K562 (cell line): ENCODE measurements around the gene APP. TPM values are rescaled to one million over a fixed set of nuclear protein-coding genes. Genes with fewer than 3 reads are reported as not detected.

ENCODE experiments used
- ATAC-seq: fragments of 200-7000 bp; cut with Tn5 transposase; 3 replicates; pipeline ENCODE4 v1.9.1; 2020; ENCODE audit warnings: moderate library complexity
- BruUV-seq: library from RNA; stranded (reverse); fragments of 400-500 nt; replicated peaks from 2 replicates; lab custom pipeline; 2021; lab: Mats Ljungman, UMichigan
- CTCF ChIA-PET: fragments of 300-600 bp; formaldehyde crosslinking; extraction: SDS; loops from one replicate; lab custom pipeline; 2021; ENCODE audit warnings: low intra/inter-chr PET ratio; lab: Yijun Ruan, JAX
- POLR2A ChIA-PET: fragments of 300-600, 350-650 bp; sonication (Branson Sonifier 250); formaldehyde crosslinking; extraction: SDS; loops from one replicate; lab custom pipeline; 2021; ENCODE audit warnings: antibody characterized with exemption, inconsistent platforms; lab: Yijun Ruan, JAX
- DNase-seq, 4 experiments: peaks; one replicate each; pipeline versions ENCODE4 v3.0.0 to v3.0.0-alpha.2; 2011 to 2018; ENCODE audit warnings: low spot score in 3 of 4, mixed read lengths in 3 of 4; ENCODE audit errors: extremely low read depth in 1 of 4
- FAIRE-seq: peaks from 2 replicates; lab custom pipeline; 2011; peaks lifted over from hg19 to GRCh38; lab: Jason Lieb, UNC
- H2AFZ ChIP-seq: 2 replicates; pipeline ENCODE4 v1.6.0; 2011; ENCODE audit warnings: low read depth, low read length, control low read depth, inconsistent platforms
- H3K27ac ChIP-seq: fragments of 200-600 bp; 3 replicates; pipeline ENCODE4 v1.8.0; 2011; ENCODE audit warnings: low read depth, mild to moderate bottlenecking, control low read depth, inconsistent platforms, low read length, moderate library complexity, mixed read lengths; ENCODE audit errors: extremely low read depth
- H3K27me3 ChIP-seq, 2 experiments: fragments of 300-600 bp in 1 of 2; 2 replicates in 1 of 2; 3 replicates in 1 of 2; pipeline versions ENCODE4 v1.6.0 to v1.8.0; 2011; ENCODE audit warnings: inconsistent platforms in 2 of 2, low read length in 2 of 2, mild to moderate bottlenecking in 1 of 2, mixed read lengths in 1 of 2, moderate library complexity in 1 of 2; ENCODE audit not compliant: control insufficient read depth in 2 of 2, insufficient read depth in 2 of 2
- H3K36me3 ChIP-seq: fragments of 300-600 bp; 3 replicates; pipeline ENCODE4 v1.8.0; 2011; ENCODE audit warnings: mild to moderate bottlenecking, low read length, inconsistent platforms; ENCODE audit not compliant: control insufficient read depth, insufficient read depth
- H3K4me1 ChIP-seq, 2 experiments: fragments of 200-600 bp in 1 of 2; replicated peaks in 1 of 2; 2 replicates in 1 of 2; 3 replicates in 1 of 2; pipeline versions ENCODE4 v1.5.1 to v1.8.0; 2011; ENCODE audit warnings: inconsistent platforms in 2 of 2, low read length in 2 of 2, mild to moderate bottlenecking in 1 of 2, mixed read lengths in 1 of 2, moderate library complexity in 1 of 2; ENCODE audit not compliant: control insufficient read depth in 2 of 2, insufficient read depth in 2 of 2
- H3K4me2 ChIP-seq: 2 replicates; pipeline ENCODE4 v1.6.1; 2011; ENCODE audit warnings: low read length, control low read depth, inconsistent platforms, mixed read lengths; ENCODE audit not compliant: insufficient read depth
- H3K4me3 ChIP-seq: fragments of 200-600 bp; sonication (generic), shearing (Covaris generic); 2 replicates; pipeline ENCODE4 v1.5.1; 2016; ENCODE audit warnings: control low read depth, inconsistent platforms
- H3K79me2 ChIP-seq: fragments of 200-600 bp; 3 replicates; pipeline ENCODE4 v1.8.0; 2011; ENCODE audit warnings: low read length, inconsistent platforms; ENCODE audit not compliant: control insufficient read depth, insufficient read depth
- H3K9ac ChIP-seq, 2 experiments: 2 replicates each; pipeline versions ENCODE4 v1.6.0 to v1.6.1; 2011; ENCODE audit warnings: low read depth in 2 of 2, low read length in 2 of 2, control low read depth in 1 of 2, inconsistent platforms in 1 of 2, mild to moderate bottlenecking in 1 of 2, mixed read lengths in 1 of 2; ENCODE audit not compliant: insufficient read depth in 1 of 2
- H3K9me1 ChIP-seq: one replicate; pipeline ENCODE4 v1.6.0; 2011; ENCODE audit warnings: inconsistent platforms, mild to moderate bottlenecking, low read length, moderate library complexity; ENCODE audit not compliant: control insufficient read depth, insufficient read depth
- H3K9me3 ChIP-seq: replicated peaks from 2 replicates; pipeline ENCODE4 v1.5.1; 2011; ENCODE audit warnings: low read depth, low read length, inconsistent platforms; ENCODE audit not compliant: control insufficient read depth, insufficient read depth
- H4K20me1 ChIP-seq: replicated peaks from 2 replicates; pipeline ENCODE4 v1.6.1; 2011; ENCODE audit warnings: low read length, inconsistent platforms, mixed read lengths; ENCODE audit not compliant: control insufficient read depth, insufficient read depth
- ASH1L ChIP-seq: fragments of 450-650 bp; IDR thresholded peaks from 2 replicates; pipeline ENCODE4 v1.6.1; 2018; ENCODE audit warnings: borderline replicate concordance, mild to moderate bottlenecking, low read depth; ENCODE audit not compliant: partially characterized antibody
- ATF1 ChIP-seq, 2 experiments: fragments of 450-650 bp in 1 of 2; IDR thresholded peaks; 2 replicates each; pipeline ENCODE4 v1.6.1; 2016; ENCODE audit warnings: missing compliant biosample characterization in 1 of 2, missing genetic modification characterization in 1 of 2
- CBX1 ChIP-seq: sonication (generic); IDR thresholded peaks from 2 replicates; pipeline ENCODE4 v1.6.1; 2016; ENCODE audit warnings: antibody characterized with exemption, low read depth, mild to moderate bottlenecking
- CHD2 ChIP-seq: IDR thresholded peaks from 2 replicates; pipeline ENCODE4 v1.6.1; 2011; ENCODE audit warnings: low read depth, low read length
- EHMT2 ChIP-seq: fragments of 450-650 bp; IDR thresholded peaks from 2 replicates; pipeline ENCODE4 v1.6.1; 2018; ENCODE audit warnings: antibody characterized with exemption
- ELF1 ChIP-seq: fragments of 200-800 bp; sonication (Bioruptor generic); IDR thresholded peaks from 2 replicates; pipeline ENCODE4 v1.6.1; 2016; ENCODE audit warnings: missing genetic modification characterization, missing compliant biosample characterization
- PHF21A ChIP-seq: fragments of 450-650 bp; IDR thresholded peaks from 2 replicates; pipeline ENCODE4 v1.6.1; 2017; ENCODE audit warnings: low read depth, borderline replicate concordance
- RCOR1 ChIP-seq, 2 experiments: IDR thresholded peaks; 2 replicates each; pipeline ENCODE4 v1.6.1; 2012; ENCODE audit warnings: low read depth in 2 of 2, low read length in 2 of 2, borderline replicate concordance in 1 of 2, improper control_type of control experiment in 1 of 2
- THRAP3 ChIP-seq: fragments of 450-650 bp; IDR thresholded peaks from 2 replicates; pipeline ENCODE4 v1.6.1; 2016; ENCODE audit warnings: mild to moderate bottlenecking, inconsistent platforms, borderline replicate concordance
- ZNF551 ChIP-seq: fragments of 250-450 bp; sonication (Bioruptor Pico); IDR thresholded peaks from 2 replicates; pipeline ENCODE4 v1.5.0; 2021; ENCODE audit warnings: mild to moderate bottlenecking, moderate library complexity
- WGBS: fragments of 100-300 bp; shearing (Covaris generic); methylation state at CpG from one replicate; pipeline ENCODE4 v1.1.6; 2016; ENCODE audit warnings: low coverage, mixed read lengths; ENCODE audit not compliant: insufficient coverage; ENCODE audit errors: missing lambda C conversion rate; 5-methylcytosine and 5-hydroxymethylcytosine counted together
- in situ Hi-C: fragments of 300-500 bp; cut with MboI; formaldehyde crosslinking; loops from 4 replicates; pipeline ENCODE4 v1.15.0; 2018; ENCODE audit warnings: inconsistent platforms, mixed read lengths
- intact Hi-C: fragments of 100-400 bp; cut with micrococcal nuclease; formaldehyde crosslinking; loops from 2 replicates; pipeline ENCODE4 v1.14.2; 2022
- polyA plus RNA-seq, 8 experiments: library from polyadenylated mRNA; depleted of rRNA in 4 of 8; stranded (reverse) in 5 of 8; unstranded in 3 of 8; fragments of >200 nt; fragmentation: Nextera tagmentation in 2 of 8; fragmentation: Illumina TruSeq in 1 of 8; extraction: Ambion mirVana in 2 of 8; extraction: Trizol in 1 of 8; gene quantifications; 2 replicates each; pipeline versions ENCODE4 v1.2.1 to v1.2.3, GENCODE V29; 2011 to 2014; ENCODE audit warnings: inconsistent platforms in 1 of 8, missing spikeins in 1 of 8
- total RNA-seq, 7 experiments: library from RNA; depleted of rRNA in 6 of 7; stranded (reverse); fragments of >200 nt in 6 of 7; fragmentation: Illumina TruSeq in 2 of 7; extraction: Trizol in 2 of 7; gene quantifications; 2 replicates each; pipeline versions ENCODE4 v1.2.1 to v1.2.3, GENCODE V29; 2011 to 2021; ENCODE audit warnings: low replicate concordance in 1 of 7
- TF ChIP-seq, protein P1 (sequence below): fragments of 450-650 bp; IDR thresholded peaks from 2 replicates; pipeline ENCODE4 v1.6.1; 2017; ENCODE audit warnings: mild to moderate bottlenecking, moderate library complexity
- TF ChIP-seq, protein P2 (sequence below): sonication (generic); formaldehyde crosslinking; IDR thresholded peaks from 2 replicates; pipeline ENCODE4 v1.8.1; 2023; ENCODE audit warnings: mild to moderate bottlenecking, missing genetic modification reagents
- TF ChIP-seq, protein P3 (sequence below): sonication (generic); formaldehyde crosslinking; IDR thresholded peaks from 2 replicates; pipeline ENCODE4 v1.8.1; 2023; ENCODE audit warnings: mild to moderate bottlenecking, missing genetic modification reagents, moderate library complexity
- TF ChIP-seq, protein P4 (sequence below): sonication (generic); formaldehyde crosslinking; IDR thresholded peaks from 2 replicates; pipeline ENCODE4 v1.8.0; 2022; ENCODE audit warnings: mild to moderate bottlenecking, missing genetic modification reagents

The APP gene
- total and polyA plus RNA-seq, 9 of the 15 experiments (the other 6 are each of a cell fraction or from before 2014, with no cell fraction given) = 0.01 to 1.5 (median 0.16) TPM; not detected in 5

DNA sequence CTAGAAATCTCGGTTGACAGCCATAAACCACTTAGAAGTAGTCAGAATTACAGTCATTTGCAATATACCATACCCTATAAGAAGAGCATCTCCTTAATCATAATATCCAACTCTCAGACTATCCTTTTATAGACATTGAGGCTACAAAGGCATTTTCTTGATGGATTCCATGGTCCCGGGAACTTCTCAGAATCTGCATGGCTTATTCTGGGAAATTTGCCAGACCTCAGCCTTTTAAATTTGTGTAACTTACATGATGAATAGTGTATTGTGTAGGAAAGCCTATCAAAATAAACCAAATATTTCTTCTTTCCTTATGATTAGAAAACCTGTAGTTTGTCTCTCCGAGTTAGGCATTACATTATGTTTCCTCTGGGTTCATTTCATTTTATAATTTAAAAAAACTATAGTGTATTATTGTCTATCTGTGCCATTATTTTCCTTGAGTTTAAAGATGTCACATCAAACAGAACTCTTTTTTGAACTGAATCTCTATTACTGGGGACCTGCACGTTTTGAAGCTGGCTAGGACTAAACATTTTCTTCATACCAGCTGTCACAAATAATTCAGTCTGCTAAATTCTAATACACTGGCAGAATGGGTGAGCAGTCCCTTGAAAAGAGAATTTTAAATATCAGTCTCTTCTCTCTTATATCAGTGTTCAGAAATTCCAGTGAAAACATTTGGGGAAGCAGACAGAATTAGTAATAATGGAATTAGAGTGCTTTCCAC lies 332.9 kb downstream of the APP start:
- H3K4me2 ChIP-seq = no peak overlapping the region
- BruUV-seq = no TSS peak
- H3K27ac ChIP-seq = no peak overlapping the region
- POLR2A ChIA-PET = no interaction called here
- no peak for DNase-seq
- no peaks in the 10 kb centered on the region for H4K20me1 ChIP-seq
- ATAC-seq = no peak
- no peaks in the 10 kb centered on the region for H3K79me2 ChIP-seq
- H3K9ac ChIP-seq = no peak overlapping the region
- intact Hi-C loops = no loop called here
- H3K27me3 ChIP-seq = no peaks in the 10 kb centered on the region; a peak in 1 of 5 replicates
- no peak overlapping the region for H2AFZ ChIP-seq
- no peak for FAIRE-seq
- CTCF ChIA-PET = no interaction called here
- in situ Hi-C loops = no loop called here
- no peaks in the 10 kb centered on the region for H3K36me3 ChIP-seq
- H3K4me3 ChIP-seq = no peak overlapping the region
- WGBS = 0% methylated on average over 4 of the region's 4 CpGs
- H3K9me3 ChIP-seq = no peaks in the 10 kb centered on the region
- H3K4me1 ChIP-seq = no peaks in the 10 kb centered on the region
- no peaks in the 10 kb centered on the region for H3K9me1 ChIP-seq
- TF ChIP-seq CBX1 (no peak), PHF21A (no peak), THRAP3 (no peak), RCOR1 (IDR thresholded peaks at IDR 0.05; ENCODE audit: borderline replicate concordance in 1 of 2, low read depth in 2 of 2, low read length in 2 of 2) (no peak), ELF1 (tag) (no peak), ASH1L (no peak), CHD2 (no peak), EHMT2 (no peak), ATF1 (CRISPR knock-in tag; IDR thresholded peaks at IDR 0.05) (no peak), ATF1 (tag; IDR thresholded peaks at IDR 0.05) (no peak), ZNF551 (CRISPR knock-in tag) (no peak)
- TF ChIP-seq, protein P1, sequence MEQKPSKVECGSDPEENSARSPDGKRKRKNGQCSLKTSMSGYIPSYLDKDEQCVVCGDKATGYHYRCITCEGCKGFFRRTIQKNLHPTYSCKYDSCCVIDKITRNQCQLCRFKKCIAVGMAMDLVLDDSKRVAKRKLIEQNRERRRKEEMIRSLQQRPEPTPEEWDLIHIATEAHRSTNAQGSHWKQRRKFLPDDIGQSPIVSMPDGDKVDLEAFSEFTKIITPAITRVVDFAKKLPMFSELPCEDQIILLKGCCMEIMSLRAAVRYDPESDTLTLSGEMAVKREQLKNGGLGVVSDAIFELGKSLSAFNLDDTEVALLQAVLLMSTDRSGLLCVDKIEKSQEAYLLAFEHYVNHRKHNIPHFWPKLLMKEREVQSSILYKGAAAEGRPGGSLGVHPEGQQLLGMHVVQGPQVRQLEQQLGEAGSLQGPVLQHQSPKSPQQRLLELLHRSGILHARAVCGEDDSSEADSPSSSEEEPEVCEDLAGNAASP = no peak
- TF ChIP-seq, protein P2, sequence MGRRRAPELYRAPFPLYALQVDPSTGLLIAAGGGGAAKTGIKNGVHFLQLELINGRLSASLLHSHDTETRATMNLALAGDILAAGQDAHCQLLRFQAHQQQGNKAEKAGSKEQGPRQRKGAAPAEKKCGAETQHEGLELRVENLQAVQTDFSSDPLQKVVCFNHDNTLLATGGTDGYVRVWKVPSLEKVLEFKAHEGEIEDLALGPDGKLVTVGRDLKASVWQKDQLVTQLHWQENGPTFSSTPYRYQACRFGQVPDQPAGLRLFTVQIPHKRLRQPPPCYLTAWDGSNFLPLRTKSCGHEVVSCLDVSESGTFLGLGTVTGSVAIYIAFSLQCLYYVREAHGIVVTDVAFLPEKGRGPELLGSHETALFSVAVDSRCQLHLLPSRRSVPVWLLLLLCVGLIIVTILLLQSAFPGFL (CRISPR knock-in tag) = no peak
- TF ChIP-seq, protein P3, sequence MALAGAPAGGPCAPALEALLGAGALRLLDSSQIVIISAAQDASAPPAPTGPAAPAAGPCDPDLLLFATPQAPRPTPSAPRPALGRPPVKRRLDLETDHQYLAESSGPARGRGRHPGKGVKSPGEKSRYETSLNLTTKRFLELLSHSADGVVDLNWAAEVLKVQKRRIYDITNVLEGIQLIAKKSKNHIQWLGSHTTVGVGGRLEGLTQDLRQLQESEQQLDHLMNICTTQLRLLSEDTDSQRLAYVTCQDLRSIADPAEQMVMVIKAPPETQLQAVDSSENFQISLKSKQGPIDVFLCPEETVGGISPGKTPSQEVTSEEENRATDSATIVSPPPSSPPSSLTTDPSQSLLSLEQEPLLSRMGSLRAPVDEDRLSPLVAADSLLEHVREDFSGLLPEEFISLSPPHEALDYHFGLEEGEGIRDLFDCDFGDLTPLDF (CRISPR knock-in tag) = no peak
- TF ChIP-seq, protein P4, sequence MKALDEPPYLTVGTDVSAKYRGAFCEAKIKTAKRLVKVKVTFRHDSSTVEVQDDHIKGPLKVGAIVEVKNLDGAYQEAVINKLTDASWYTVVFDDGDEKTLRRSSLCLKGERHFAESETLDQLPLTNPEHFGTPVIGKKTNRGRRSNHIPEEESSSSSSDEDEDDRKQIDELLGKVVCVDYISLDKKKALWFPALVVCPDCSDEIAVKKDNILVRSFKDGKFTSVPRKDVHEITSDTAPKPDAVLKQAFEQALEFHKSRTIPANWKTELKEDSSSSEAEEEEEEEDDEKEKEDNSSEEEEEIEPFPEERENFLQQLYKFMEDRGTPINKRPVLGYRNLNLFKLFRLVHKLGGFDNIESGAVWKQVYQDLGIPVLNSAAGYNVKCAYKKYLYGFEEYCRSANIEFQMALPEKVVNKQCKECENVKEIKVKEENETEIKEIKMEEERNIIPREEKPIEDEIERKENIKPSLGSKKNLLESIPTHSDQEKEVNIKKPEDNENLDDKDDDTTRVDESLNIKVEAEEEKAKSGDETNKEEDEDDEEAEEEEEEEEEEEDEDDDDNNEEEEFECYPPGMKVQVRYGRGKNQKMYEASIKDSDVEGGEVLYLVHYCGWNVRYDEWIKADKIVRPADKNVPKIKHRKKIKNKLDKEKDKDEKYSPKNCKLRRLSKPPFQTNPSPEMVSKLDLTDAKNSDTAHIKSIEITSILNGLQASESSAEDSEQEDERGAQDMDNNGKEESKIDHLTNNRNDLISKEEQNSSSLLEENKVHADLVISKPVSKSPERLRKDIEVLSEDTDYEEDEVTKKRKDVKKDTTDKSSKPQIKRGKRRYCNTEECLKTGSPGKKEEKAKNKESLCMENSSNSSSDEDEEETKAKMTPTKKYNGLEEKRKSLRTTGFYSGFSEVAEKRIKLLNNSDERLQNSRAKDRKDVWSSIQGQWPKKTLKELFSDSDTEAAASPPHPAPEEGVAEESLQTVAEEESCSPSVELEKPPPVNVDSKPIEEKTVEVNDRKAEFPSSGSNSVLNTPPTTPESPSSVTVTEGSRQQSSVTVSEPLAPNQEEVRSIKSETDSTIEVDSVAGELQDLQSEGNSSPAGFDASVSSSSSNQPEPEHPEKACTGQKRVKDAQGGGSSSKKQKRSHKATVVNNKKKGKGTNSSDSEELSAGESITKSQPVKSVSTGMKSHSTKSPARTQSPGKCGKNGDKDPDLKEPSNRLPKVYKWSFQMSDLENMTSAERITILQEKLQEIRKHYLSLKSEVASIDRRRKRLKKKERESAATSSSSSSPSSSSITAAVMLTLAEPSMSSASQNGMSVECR (CRISPR knock-in tag) = no peak
